CD1c-positive myeloid dendritic cell (primary cell): ENCODE results near the gene MTHFSD.

Experiments used
- DNase-seq: peaks from one replicate; pipeline ENCODE4 v3.0.0-alpha.2; 2016; ENCODE audit errors: extremely low spot score

Gene MTHFSD

GRCh38 chr16:86514481-86515376 lies 40.3 kb downstream of the MTHFSD start:
- DNase-seq, result no peak

GRCh38 chr16:86513471-86514277 lies 41.4 kb downstream of the MTHFSD start:
- no peak for DNase-seq

- DNase-seq, result no peak
Observed at GRCh38 chr16:86512860-86513470, 42.1 kb downstream of the MTHFSD start.

GRCh38 chr16:86512301-86512859 lies 42.7 kb downstream of the MTHFSD start:
- DNase-seq, result no peak

GRCh38 chr16:86511317-86512161 lies 43.5 kb downstream of the MTHFSD start:
- no peak for DNase-seq

- peak; percentile 30 for DNase-seq
Observed at GRCh38 chr16:86510465-86511261, 44.4 kb downstream of the MTHFSD start, which contains the start of gene FOXF1. Gene FOXF1 (plus strand): TSS chr16:86510527. CDS start chr16:86510570, 43 bp downstream.

- no peak for DNase-seq
Observed at GRCh38 chr16:86509759-86510464, 45.1 kb downstream of the MTHFSD start.

GRCh38 chr16:86508947-86509758 lies 45.9 kb downstream of the MTHFSD start:
- DNase-seq, result peak; percentile 21

- DNase-seq, result no peak
Observed at GRCh38 chr16:86508028-86508946, 46.7 kb downstream of the MTHFSD start.

GRCh38 chr16:86507173-86508027 lies 47.6 kb downstream of the MTHFSD start:
- DNase-seq, result no peak

- no peak for DNase-seq
Observed at GRCh38 chr16:86505899-86506864, 48.9 kb downstream of the MTHFSD start.

GRCh38 chr16:86505185-86505898 lies 49.7 kb downstream of the MTHFSD start:
- DNase-seq, result no peak

GRCh38 chr16:86504315-86505184 lies 50.5 kb downstream of the MTHFSD start:
- DNase-seq, result no peak

- no peak for DNase-seq
Observed at GRCh38 chr16:86503830-86504229, 51.2 kb downstream of the MTHFSD start.
